Measurements from ENCODE around the gene MYL12A. TPM values are rescaled to one million over a fixed set of nuclear protein-coding genes. Genes with fewer than 3 reads are reported as not detected.

Gene MYL12A
- total RNA-seq, 1 donor from 2014 or later = 421 TPM

- Histone ChIP-seq H3K27ac (peak overlapping the region; percentile 100), H3K27me3 (no peaks in the 10 kb centered on the region), H3K4me3 (peak overlapping the region; percentile 10 to 34), H3K4me1 (peaks cover 6 to 55% of the 10 kb centered on the region in 2 donors), H3K9me3 (no peaks in the 10 kb centered on the region), H3K36me3 (peaks cover 46 to 61% of the 10 kb centered on the region in 2 donors)
- no peak for DNase-seq (ENCODE audit: low spot score in 2 of 2)
- TF ChIP-seq CTCF (IDR thresholded peaks at IDR 0.05) = no peak
- intact Hi-C loops (cut with DNase I) = no loop called here
Observed at GRCh38 chr18:3252843-3253242, 5.2 kb downstream of the MYL12A start.

- Histone ChIP-seq H3K4me1 (peaks cover 8 to 57% of the 10 kb centered on the region in 2 donors), H3K36me3 (peaks cover 57 to 67% of the 10 kb centered on the region in 2 donors), H3K27ac (peak overlapping the region; percentile 100), H3K4me3 (no peak overlapping the region), H3K9me3 (no peaks in the 10 kb centered on the region), H3K27me3 (no peaks in the 10 kb centered on the region)
- DNase-seq (ENCODE audit: low spot score in 2 of 2) = no peak
- intact Hi-C loops (cut with DNase I) = no loop called here
- no peak for TF ChIP-seq CTCF (IDR thresholded peaks at IDR 0.05)
Observed at GRCh38 chr18:3254725-3255124, 7.1 kb downstream of the MYL12A start.

- no peak for TF ChIP-seq CTCF (IDR thresholded peaks at IDR 0.05)
- intact Hi-C loops (cut with DNase I) = no loop called here
- Histone ChIP-seq H3K9me3 (no peaks in the 10 kb centered on the region), H3K4me1 (peaks cover 8 to 62% of the 10 kb centered on the region in 2 donors), H3K27ac (peak overlapping the region; percentile 100), H3K27me3 (no peaks in the 10 kb centered on the region), H3K4me3 (no peak overlapping the region), H3K36me3 (peaks cover 57 to 69% of the 10 kb centered on the region in 2 donors)
- DNase-seq (ENCODE audit: low spot score in 2 of 2) = no peak
Observed at GRCh38 chr18:3255611-3256165, 8.1 kb downstream of the MYL12A start.

GRCh38 chr18:3256693-3257626 is 9.4 kb downstream of the MYL12A start:
- H3K4me3 ChIP-seq = peak overlapping the region in 1 of 2 donors; percentile 37

GRCh38 chr18:3257627-3258120 is 10.1 kb downstream of the MYL12A start:
- H3K4me1 ChIP-seq = peaks cover 8 to 51% of the 10 kb centered on the region in 2 donors
- H3K27ac ChIP-seq = peak overlapping the region; percentile 100
- TF ChIP-seq CTCF (IDR thresholded peaks at IDR 0.05) = no peak
- no peaks in the 10 kb centered on the region for H3K9me3 ChIP-seq
- no peaks in the 10 kb centered on the region for H3K27me3 ChIP-seq
- intact Hi-C loops (cut with DNase I) = no loop called here
- no peak overlapping the region for H3K4me3 ChIP-seq
- H3K36me3 ChIP-seq = peaks cover 55 to 69% of the 10 kb centered on the region in 2 donors
- no peak for DNase-seq (ENCODE audit: low spot score in 2 of 2)

More at GRCh38 chr18:3256693-3257626, 9.4 kb downstream of the MYL12A start:
- peaks cover 8 to 54% of the 10 kb centered on the region in 2 donors for H3K4me1 ChIP-seq
- peak overlapping the region; percentile 100 for H3K27ac ChIP-seq
- H3K27me3 ChIP-seq = no peaks in the 10 kb centered on the region
- no peaks in the 10 kb centered on the region for H3K9me3 ChIP-seq
- DNase-seq (ENCODE audit: low spot score in 2 of 2) = no peak
- peaks cover 57 to 69% of the 10 kb centered on the region in 2 donors for H3K36me3 ChIP-seq
- intact Hi-C loops (cut with DNase I) = no loop called here
- no peak for TF ChIP-seq CTCF (IDR thresholded peaks at IDR 0.05)

Data from ascending aorta (tissue), 2 donors.